GM19463 (cell line): ENCODE results near the gene CARS1.

Experiments used
- ATAC-seq: cut with Tn5 transposase; IDR thresholded peaks from one replicate; pipeline ENCODE4 v1.9.1; 2021; ENCODE audit warnings: mild to moderate bottlenecking, moderate library complexity; ENCODE audit not compliant: unreplicated experiment

CARS1 gene

DNA sequence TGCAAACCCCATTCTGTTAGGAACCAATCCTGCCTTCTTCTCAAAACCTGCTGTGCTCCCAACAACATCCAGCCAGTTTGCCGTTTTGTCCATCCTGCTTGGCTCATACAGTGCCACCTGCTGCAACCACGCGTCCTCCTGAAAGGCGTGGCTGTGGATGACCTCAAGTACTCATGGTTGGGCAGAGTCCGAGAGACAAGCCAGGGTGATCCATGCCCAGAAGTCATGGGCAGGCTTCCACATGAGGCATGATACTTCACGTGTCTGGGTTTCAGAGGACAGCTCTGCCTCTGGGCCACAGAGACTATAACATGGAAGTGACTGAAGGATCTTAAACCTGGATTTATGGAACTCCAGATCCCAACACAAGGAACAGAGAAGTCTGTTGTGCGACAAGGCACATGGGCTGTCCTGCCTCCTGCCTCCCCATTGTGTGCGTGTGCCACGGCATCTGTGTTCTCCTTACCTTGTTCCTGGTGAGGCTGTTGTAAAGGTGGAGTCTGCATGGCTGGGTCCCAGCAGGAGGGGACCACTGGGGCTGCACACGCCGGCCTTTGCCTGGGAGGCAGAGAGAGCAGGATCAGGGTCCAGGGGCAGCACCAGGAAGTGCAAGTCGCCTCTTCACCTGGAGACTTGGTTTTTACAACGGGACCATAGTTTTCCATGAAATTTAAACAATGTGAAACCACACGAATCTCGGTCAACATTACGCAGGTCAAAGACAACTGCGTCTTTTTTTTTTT is 15.4 kb downstream of the CARS1 start:
- no peak for ATAC-seq

DNA sequence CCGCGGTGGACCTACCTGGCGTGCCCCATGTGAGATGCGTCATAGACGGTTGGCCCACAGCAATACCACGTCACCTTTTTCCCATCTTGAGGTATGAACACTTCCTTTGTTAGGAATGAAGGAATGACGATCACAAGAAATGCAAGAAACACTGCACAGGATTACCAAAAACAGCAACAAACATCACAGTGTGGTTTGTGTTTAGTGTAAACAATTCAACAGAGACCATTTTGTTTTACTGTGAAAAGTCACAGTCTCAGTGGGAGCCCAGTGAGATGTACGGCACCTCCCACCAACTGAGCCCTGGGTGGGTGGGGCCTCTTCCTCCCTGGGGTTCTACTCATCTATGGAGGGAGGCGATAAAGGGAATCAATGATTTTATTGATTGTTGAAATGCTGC is 16.3 kb downstream of the CARS1 start:
- no peak for ATAC-seq

DNA sequence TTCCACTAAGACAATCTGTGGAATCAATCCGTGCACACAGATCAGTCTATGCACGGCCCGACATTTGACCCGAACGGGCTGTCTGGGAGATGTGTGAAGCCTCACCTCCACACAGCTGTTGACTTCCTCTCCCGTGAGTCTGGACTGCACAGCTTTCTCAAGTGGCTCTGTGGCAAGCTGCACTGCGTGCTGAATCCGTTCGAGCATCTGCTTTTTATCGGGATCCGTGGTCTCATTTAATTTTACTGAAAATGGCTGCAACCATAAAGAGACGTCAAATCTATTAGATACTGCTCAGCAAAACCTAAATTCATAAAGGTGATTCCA is 19.3 kb downstream of the CARS1 start:
- ATAC-seq = no peak

DNA sequence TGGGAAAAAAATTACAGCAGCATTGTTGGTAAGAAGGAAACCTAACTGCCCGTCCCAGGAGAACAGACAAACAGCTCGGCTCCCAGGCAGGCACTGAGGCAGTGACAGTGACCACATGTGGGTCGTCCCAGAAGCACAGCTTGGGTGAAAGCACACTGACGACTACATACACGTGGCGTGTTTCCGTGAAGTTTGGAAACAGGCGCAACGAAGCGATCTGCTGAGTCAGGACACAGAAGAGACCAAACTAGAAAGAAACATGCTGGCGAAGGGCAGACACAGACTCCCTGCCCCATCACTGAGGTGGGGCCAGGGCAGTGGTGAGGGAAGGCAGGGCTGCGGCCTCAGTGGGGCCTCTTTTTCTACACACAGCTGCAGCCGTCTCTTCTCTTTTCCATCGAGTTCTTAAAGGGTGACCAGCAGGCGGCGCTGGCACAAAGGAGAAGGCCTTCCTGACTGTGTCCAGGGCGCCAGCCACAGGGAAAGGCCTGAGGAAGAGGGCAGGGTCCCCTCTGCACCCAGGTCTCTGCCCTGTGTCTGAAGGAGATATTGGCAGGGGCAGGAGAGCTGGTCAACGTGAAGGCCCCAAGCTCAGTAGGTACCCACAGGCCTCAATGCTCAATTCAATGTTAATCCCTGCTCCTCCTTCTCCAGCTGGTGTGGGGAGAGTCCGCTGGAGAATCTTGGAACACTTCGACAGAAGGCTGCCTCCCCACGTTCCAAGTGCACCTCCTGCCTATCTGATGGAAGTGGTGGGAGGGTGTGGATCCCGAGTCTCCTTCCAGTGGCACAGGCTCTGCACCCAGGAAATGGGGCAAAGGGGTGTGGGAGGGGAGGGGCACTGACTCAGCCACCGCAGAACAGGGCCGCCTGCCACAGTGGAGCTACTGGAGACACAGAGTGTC is 19.9 kb downstream of the CARS1 start:
- ATAC-seq = no peak

DNA sequence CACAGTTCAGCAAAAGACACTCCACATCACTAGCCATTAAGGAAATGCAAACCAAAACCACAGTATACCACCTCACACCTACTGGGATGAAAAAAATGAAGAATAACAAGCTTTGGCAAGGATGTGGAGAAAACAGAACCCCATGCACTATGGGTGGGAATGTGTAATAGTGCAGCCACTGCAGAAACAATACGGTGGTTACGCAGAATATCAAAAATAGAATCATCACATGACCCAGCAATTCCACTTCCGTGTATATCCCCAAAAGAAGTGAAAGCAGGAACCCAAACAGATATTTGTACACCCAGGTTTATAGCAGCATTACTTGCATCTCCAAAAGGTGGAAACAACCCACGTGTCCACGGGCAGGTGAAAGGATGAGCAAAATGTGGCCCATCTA is 20.8 kb downstream of the CARS1 start:
- no peak for ATAC-seq

DNA sequence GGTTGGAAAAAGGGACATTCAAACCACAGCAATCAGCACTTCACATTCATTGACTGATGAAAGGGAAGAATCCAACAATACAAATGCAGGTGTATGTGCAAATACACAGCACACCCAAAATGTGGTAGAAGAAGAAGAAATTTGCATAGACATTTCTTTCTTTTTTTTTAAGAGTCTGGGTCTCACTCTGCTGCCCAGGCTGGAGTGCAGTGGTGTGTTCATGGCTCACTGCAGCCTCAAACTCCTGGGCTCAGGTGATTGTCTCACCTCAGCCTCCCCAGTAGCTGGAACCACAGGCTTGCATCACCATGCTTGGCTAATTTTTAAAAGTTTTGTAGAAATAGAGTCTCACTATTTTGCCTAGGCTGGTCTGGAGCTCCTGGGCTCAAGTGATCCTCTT is 21.9 kb downstream of the CARS1 start:
- ATAC-seq = no peak

DNA sequence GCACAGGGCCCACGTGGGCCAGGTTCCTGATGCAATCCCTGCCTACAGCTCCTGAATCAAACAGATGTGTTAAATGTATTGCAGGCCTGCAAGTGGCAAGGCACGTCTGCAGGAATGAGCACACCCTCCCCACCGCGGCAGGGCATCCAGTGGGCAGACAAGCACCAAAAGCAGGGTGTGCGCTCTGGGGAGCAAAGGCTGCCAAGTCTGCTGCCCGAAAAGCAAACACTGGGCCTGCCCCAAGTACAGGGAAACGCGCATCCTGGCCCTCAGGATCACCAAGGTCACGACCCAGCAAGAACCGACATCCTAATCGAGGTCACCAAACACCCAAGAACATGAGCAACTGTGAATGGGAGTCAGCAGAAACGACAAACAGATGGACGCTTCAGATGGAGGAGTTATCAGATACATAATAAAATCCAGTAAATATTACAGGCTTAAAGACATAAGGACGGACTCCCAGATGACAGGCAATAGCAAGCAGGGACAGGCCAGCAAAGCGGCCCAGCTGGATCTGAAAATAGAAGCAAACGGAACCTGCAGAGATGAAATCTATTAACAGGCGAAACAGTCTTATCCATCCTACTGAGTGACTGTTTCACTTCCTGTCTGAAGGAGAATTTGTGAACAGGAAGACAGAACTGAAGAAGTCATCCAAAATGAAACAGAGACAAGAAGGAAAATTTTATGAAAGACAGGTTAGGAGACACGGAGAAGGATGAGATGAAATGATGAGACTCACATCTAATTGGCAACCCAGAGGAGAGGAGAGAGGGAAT is 26.7 kb downstream of the CARS1 start:
- no peak for ATAC-seq

DNA sequence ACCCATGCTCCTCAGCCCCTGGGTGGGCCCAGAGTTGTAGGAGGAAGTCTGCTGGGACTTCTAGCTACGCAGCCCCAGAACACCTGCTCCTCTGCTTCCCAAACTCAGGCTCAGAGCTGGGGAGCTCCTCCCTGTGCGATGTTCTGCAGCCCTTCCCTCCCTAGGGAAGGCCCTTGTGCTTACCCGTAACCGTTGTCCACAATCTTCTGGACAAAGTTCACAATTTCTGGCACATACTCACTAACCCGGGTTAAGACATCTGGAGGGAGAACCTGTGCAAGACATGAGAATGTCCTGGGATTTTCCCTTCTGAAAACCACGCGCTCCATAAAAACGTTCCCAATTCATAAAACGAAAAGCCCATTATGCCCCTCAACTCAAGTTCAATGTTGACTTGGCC is 28.4 kb downstream of the CARS1 start:
- no peak for ATAC-seq

DNA sequence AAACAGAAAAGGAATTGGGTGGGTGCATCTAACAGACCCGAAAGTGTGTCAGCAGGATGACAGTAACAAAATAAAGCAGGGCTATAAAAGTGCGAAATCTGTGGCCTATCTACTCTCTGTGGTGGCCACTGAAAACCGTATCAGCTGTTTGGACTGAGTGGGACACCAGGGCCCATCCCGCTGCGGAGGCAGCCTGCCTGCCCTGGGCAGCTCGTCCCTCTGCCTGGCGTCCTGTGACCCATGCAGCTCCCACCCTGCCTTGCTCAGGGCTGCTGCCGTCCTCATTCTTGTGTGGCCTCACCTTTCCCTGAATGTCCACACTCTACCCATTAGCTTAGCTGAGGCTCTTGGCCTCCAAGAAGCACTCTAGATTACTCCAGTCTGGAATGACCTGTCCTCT is 30.4 kb downstream of the CARS1 start:
- no peak for ATAC-seq

DNA sequence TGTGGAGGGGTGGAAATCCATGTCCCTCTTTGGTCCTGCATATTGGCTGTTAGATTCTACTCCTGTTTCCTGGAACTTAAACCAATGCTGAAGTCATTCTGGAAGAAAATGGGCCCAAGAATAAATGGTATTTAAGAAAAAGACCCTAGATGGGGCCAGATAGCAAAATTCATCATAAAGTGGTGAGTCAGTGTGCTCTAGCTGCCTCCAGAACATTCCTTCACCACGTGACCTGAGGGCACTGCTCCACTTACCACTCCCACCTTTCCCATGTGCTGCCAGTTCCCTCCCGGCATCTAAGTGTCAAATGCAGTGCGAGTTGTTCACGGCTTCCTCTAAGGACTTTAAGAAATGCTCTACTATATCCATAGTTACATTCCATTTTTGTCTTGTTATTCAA is 34.2 kb downstream of the CARS1 start:
- no peak for ATAC-seq

DNA sequence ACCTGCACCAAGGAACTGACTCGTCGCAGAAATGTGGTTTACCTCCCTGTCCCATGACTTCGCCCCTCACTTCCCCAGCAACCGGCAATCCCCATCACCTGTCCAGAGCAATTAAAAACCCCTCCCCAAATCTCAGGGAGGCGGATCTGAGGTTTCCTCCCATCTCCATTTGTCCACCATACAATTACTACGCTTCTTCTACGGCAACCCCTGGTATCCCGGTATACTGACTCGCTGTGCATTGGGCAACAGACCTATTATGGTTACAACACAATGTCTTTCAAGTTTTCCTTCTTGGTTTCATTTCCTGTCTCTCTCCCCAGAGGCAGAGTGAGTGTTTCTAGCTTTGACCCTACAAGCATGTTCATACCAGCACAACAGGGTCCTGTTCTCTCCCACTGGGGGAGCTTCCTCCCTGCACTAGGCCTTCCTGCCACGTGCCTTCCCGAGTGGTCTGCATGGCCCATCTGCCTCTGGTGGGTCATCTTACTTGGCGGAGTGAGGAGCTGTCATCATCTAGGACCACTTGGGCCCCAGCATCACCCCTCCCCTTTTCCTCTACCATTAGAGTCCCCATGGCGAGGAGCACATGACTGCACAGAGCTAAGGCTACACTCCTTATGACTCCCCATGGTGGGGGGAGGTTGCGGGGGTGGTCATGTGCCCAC is 34.8 kb downstream of the CARS1 start:
- peak; percentile 69 for ATAC-seq

DNA sequence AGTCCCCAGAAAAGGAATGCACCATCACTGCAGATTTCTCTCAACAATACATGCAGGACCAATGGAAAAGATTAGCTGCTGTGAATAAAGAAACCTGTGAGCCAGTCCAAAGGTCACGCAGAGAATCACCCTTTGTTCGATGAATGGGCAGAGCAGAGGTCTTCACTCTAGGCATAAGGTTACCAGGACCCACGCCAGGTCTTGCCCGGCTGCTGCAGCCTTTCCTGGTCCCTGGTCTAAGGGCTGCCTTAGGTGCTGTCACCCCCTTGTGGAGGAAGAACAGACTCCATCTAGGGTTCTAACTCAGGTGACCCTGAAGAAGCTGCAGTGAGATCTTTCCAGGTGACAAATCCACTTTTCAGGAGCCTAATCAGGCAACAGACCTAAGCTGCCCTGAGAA is 36.1 kb downstream of the CARS1 start:
- no peak for ATAC-seq

DNA sequence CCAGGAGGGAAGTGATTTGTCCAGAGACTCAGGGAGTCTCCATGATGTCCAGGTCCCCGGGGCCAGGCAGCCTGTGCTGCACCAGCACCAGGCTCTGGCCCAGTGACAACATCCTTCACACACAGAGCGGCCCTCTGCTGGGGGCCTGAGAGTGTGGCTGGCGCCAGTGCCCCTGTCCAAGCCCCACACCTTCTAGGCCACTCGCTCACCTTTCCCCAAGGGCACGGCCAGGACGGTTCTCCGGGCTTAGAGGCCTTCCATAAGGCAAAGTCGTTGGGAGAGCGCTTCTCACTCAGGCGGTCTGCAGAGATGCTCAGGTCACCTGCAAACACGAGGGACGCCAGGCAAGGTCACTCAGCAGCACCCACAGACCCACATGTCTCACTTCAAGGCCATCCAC is 37.2 kb downstream of the CARS1 start:
- ATAC-seq = no peak

DNA sequence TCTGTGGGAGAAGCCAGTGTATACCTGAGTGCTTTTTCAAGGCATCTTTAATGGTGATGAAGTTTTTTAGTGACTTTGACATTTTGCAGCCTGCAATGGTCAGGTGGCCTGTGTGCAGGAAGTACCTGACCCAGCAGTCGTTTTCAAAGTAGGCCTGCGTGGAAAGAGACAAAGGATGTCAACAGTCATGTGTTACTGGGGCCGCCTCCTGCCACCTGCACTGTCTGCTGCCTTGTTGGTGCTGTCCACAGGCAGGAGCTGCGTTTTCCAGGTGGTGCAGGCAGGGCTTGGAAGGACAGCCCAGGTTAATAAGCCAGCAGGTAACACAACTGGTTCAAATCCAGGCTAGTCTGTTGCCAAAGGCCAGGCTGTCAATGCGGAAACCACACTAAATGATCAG is 38.6 kb downstream of the CARS1 start:
- no peak for ATAC-seq

DNA sequence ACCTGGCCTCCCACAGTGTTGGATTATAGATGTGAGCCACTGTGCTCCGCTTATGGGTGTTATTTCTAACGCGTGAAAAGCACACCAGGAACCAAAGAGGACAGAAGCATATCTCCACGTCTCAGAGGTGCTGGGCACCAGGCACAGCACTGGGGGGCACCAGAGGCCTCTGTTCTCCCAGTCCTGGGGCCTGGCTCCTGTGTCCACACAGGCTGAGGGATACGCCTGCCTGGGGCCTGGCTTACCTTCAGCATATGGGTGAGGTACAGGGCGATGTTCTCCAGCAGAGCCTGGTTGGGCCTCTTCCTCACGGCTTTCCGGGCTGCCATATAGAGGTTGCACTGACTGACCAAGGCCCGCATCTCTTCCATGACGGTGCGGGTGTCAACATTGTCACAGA is 40.4 kb downstream of the CARS1 start:
- ATAC-seq = no peak

DNA sequence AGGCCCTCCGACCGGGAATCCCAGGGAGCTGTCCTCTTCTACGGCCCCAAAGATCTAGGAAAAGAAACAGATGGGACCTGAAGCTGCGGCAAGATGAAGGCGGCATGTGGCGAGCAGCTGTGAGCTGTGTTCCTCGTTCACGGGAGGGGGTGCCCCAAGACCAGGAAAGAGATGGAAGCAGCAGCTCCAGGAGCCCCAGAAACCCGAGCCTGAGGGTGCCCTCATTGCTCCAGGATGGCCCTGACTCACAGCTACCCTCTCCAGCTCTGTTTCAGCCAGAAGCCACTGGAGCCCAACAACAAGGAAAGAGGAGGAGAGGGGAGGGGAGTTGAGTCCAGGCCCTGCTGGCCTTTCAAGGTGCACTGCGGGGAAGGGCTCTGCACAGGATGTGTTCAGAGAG is 41.4 kb downstream of the CARS1 start:
- ATAC-seq = no peak

DNA sequence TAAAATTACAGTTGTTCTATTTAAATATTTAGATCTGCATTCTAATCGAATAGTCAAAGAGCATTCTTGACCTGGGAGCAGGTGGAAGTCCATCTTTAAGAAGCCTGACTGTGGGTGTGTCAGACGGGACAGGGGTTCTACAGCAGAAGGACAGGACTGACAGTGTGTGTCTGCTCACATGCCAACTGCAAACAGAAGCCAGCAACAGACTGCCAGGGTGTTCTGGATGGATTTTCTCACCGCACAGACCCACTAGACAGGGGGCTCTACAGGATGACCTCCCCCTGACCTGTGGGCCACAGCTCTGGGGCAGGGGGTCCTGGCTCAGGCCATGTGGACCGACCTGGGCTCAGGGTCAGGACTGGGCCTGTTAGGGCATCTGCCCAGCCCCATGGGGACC is 42.3 kb downstream of the CARS1 start:
- ATAC-seq = no peak

DNA sequence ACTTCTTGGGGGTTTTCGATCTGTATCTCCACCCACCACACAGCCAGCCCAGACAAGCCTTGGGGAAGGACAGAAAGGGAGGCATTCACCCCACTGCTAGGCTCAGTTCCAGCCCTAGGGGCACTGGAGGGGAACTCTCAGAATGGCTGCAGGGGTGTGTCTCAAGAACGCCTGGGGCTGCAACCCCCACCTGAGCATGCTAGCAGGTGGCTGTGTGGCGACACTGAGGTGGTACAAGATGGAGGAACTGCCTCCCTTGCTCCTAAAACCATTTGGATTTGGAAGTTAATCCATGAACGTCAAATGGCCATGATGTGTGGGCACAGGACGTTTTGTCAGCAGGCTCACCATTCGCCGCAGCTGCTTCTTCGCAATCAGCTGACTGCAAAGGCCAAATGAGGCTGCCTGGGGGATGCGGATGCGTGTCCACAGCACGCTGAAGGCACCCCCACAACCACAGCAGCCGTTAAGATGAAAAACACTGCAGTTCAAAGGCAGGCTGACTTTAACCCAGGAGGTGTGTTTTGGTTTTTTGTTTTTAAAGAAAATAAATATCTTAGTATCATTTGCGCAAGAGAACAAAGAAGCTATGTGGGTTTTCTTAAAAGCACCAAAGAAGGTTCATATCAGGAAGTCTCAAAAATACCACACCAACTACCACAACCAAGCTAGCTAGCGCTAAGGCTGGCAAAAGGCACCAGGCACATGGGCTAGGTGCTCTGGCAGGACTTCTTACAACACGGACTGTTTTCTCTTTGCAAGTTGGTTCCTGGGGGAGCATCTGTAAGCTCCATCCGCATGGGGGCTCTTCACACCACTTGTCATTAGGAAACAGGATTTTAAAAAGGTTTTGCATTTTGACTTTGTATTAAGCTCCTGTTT is 42.9 kb downstream of the CARS1 start:
- ATAC-seq = peak; percentile 77

DNA sequence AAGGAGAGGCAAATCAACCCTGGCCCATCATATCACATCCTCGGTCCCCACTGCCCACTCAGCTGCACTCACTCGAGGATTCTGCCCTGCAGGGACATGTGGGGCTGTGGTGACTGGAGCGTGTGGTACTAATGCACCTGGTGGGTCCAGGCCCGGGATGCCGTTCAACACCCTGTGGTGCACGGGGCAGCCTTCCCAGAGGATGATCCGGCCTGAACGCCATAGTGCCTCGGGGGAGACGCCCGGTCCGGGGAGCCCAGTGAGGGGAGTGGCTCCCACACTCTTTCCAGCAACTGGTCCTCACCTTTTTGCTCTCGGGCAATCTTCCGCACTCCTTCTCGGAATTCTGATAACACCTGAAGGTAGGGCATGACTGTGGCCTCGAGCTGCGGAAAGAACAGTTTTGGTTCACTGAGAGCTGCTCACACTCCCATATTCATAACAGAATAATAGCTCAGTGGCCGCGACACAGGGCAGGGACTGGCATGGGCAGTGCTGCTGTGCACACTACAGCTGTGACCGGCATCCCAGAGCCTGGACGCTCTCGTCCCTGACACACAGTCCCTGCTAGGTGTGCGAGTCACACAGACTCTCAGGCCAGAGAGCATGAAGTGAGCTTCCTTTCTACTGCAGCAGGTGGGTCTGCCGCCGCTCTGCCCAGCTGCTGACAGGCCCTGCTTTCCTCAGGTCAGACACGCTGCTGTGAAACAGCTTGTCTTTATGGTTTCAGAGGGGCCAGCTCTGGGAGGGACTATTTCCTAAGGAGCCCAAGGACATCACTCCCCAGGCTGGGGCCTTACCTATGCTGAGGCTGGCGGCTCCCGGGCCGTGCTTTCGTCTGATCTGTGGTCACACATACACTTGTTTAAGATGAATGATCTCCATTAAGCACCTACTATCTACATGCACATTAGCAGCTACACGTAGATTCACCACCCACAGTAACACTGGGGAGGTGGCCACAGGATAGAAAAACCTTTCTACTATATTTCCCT is 45.0 kb downstream of the CARS1 start:
- no peak for ATAC-seq
